HepG2 (cell line): Measurements from ENCODE around the gene CDH2. TPM values are rescaled to one million over a fixed set of nuclear protein-coding genes. Genes with fewer than 3 reads are reported as not detected.

Experiments used
- AHDC1 ChIP-seq: sonication (generic); formaldehyde crosslinking; IDR thresholded peaks from 2 replicates; pipeline ENCODE4 v1.5.1; 2020; ENCODE audit warnings: mild to moderate bottlenecking, missing genetic modification reagents, borderline replicate concordance
- EEA1 ChIP-seq: sonication (generic); formaldehyde crosslinking; IDR thresholded peaks from 2 replicates; pipeline ENCODE4 v1.5.1; 2020; ENCODE audit warnings: mild to moderate bottlenecking, missing genetic modification reagents, borderline replicate concordance
- ELK4 ChIP-seq: sonication (generic); formaldehyde crosslinking; IDR thresholded peaks from 2 replicates; pipeline ENCODE4 v1.9.0; 2021; ENCODE audit warnings: missing genetic modification reagents, borderline replicate concordance
- FOXP4 ChIP-seq: sonication (generic); formaldehyde crosslinking; IDR thresholded peaks from 2 replicates; pipeline ENCODE4 v1.4.0; 2020; ENCODE audit warnings: missing genetic modification reagents
- KLF12 ChIP-seq: sonication (generic); formaldehyde crosslinking; IDR thresholded peaks from 2 replicates; pipeline ENCODE4 v1.4.0; 2020; ENCODE audit warnings: missing genetic modification reagents, borderline replicate concordance
- MEF2D ChIP-seq: sonication (generic); formaldehyde crosslinking; IDR thresholded peaks from 2 replicates; pipeline ENCODE4 v1.5.1; 2020; ENCODE audit warnings: mild to moderate bottlenecking, missing genetic modification reagents
- NAIF1 ChIP-seq: sonication (generic); formaldehyde crosslinking; IDR thresholded peaks from 2 replicates; pipeline ENCODE4 v1.5.0; 2020; ENCODE audit warnings: mild to moderate bottlenecking, missing genetic modification reagents, borderline replicate concordance
- RBM39 ChIP-seq: fragments of 200-400 bp; formaldehyde crosslinking; IDR thresholded peaks from one replicate; pipeline ENCODE4 v1.6.1; 2018; ENCODE audit warnings: antibody characterized with exemption, mild to moderate bottlenecking, low read depth, low read length; ENCODE audit not compliant: poor library complexity, severe bottlenecking
- TERF1 ChIP-seq: sonication (generic); formaldehyde crosslinking; IDR thresholded peaks from 2 replicates; pipeline ENCODE4 v1.8.0; 2022; ENCODE audit warnings: mild to moderate bottlenecking, missing genetic modification reagents, moderate library complexity
- U2AF1 ChIP-seq: fragments of 200-400 bp; formaldehyde crosslinking; optimal IDR thresholded peaks from 2 replicates; pipeline ENCODE3; 2017; ENCODE audit warnings: mild to moderate bottlenecking, low read depth, low read length
- ZMAT3 ChIP-seq: sonication (generic); formaldehyde crosslinking; conservative IDR thresholded peaks from 2 replicates; pipeline ENCODE4 v1.7.0; 2021; ENCODE audit warnings: missing genetic modification reagents
- ZNF12 ChIP-seq: sonication (generic); formaldehyde crosslinking; IDR thresholded peaks from 2 replicates; pipeline ENCODE4 v1.5.0; 2020; ENCODE audit warnings: missing genetic modification reagents
- ZNF136 ChIP-seq: sonication (generic); formaldehyde crosslinking; IDR thresholded peaks from 2 replicates; pipeline ENCODE4 v1.8.1; 2022; ENCODE audit warnings: low read depth, mild to moderate bottlenecking, moderate library complexity, missing genetic modification reagents
- ZNF18 ChIP-seq: sonication (generic); formaldehyde crosslinking; IDR thresholded peaks from 2 replicates; pipeline ENCODE4 v1.8.0; 2022; ENCODE audit warnings: mild to moderate bottlenecking, missing genetic modification reagents; ENCODE audit not compliant: insufficient replicate concordance
- ZNF329 ChIP-seq: sonication (generic); formaldehyde crosslinking; IDR thresholded peaks from 2 replicates; pipeline ENCODE4 v1.9.0; 2021; ENCODE audit warnings: low read depth, mild to moderate bottlenecking, missing genetic modification reagents
- ZNF550 ChIP-seq: sonication (generic); formaldehyde crosslinking; IDR thresholded peaks from 2 replicates; pipeline ENCODE4 v1.4.0; 2020; ENCODE audit warnings: mild to moderate bottlenecking, missing genetic modification reagents, borderline replicate concordance
- polyA plus RNA-seq, 8 experiments: library from polyadenylated mRNA; depleted of rRNA in 3 of 8; stranded (reverse) in 7 of 8; unstranded in 1 of 8; fragments of >200 nt; fragmentation: Illumina TruSeq in 4 of 8; extraction: Trizol in 4 of 8; gene quantifications; 2 replicates each; pipeline versions ENCODE4 v1.2.1 to v1.2.3, GENCODE V29; 2011 to 2016; ENCODE audit warnings: low read depth in 4 of 8, missing spikeins in 1 of 8, mixed read lengths in 1 of 8; ENCODE audit not compliant: insufficient read depth in 1 of 8
- total RNA-seq, 5 experiments: library from RNA; depleted of rRNA; stranded (reverse); fragments of >200 nt; fragmentation: Illumina TruSeq; extraction: Trizol; gene quantifications; 2 replicates each; pipeline ENCODE4 v1.2.3, GENCODE V29; 2016; ENCODE audit warnings: low read depth in 1 of 5

CDH2 gene
- total and polyA plus RNA-seq, 2 of the 13 experiments (the other 11 are each of a cell fraction or from before 2014, with no cell fraction given) = 18.6 to 36.1 TPM

GRCh38 chr18:28091197-28091596 lies 85.7 kb downstream of the CDH2 start (continued):
- no peak for TF ChIP-seq TERF1
- TF ChIP-seq ZNF18 (CRISPR knock-in tag) = no peak
- TF ChIP-seq U2AF1 = no peak
- TF ChIP-seq ZNF12 = no peak
- no peak for TF ChIP-seq ZNF550 (CRISPR knock-in tag)
- no peak for TF ChIP-seq EEA1 (CRISPR knock-in tag)
- no peak for TF ChIP-seq ZNF329 (CRISPR knock-in tag)
- peak; percentile 96; the same call in 1 of the 2 replicates for TF ChIP-seq AHDC1 (CRISPR knock-in tag)
- no peak for TF ChIP-seq NAIF1 (CRISPR knock-in tag)
- no peak for TF ChIP-seq ZMAT3
- no peak for TF ChIP-seq RBM39
- TF ChIP-seq ZNF136 (CRISPR knock-in tag) = no peak
- TF ChIP-seq FOXP4 = peak; percentile 37; the same call in 1 of the 2 replicates
- no peak for TF ChIP-seq KLF12
- TF ChIP-seq ELK4 (CRISPR knock-in tag) = no peak
- TF ChIP-seq MEF2D (CRISPR knock-in tag) = no peak
